NCI-H82 treated with DMSO at 0.1 percent for 48 hours (cell line): ENCODE data around the gene OR4Q3.
"Not testable (repeated sequence)": the region's sequence is repeated elsewhere in the genome, so short reads cannot be mapped to it uniquely, and the experiment has no call there.

Experiments used
- DNase-seq: peaks from one replicate; lab custom pipeline; 2025; ENCODE audit not compliant: unreplicated experiment; lab: John Stamatoyannopoulos, UW

Gene OR4Q3

DNA sequence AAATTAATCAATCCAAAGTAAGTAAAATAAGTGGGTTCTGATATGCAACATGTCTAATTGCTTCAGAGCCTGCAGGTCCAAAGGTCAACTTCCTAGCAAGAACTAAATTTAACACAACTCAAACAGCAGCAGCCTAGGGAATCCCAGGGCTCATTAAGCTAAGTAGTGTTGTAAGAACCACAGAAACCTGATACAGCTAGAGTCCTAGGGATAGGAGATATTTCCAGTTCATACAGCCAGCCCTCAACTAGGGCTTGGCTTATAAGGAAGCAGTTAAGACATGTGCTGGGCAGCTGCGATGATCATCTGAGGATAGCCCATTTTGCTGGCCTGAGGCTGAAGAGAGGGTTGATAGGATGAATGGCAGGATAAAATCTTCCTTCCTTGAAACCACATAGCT, at the start of gene OR4Q3:
OR4Q3 (plus strand) TSS at position 316 of the 400 bp plus-strand sequence.
- no peak for DNase-seq

- no peak for DNase-seq
These were observed 14.0 kb upstream of the OR4Q3 start for GRCh38 chr14:19729359-19729758.

- no peak for DNase-seq
These were observed 13.6 kb upstream of the OR4Q3 start for GRCh38 chr14:19729763-19730162.

GRCh38 chr14:19733893-19734292, 9.5 kb upstream of the OR4Q3 start:
- DNase-seq = not testable (repeated sequence)

GRCh38 chr14:19752316-19752715, 8.9 kb downstream of the OR4Q3 start:
- DNase-seq = not testable (repeated sequence)

DNA sequence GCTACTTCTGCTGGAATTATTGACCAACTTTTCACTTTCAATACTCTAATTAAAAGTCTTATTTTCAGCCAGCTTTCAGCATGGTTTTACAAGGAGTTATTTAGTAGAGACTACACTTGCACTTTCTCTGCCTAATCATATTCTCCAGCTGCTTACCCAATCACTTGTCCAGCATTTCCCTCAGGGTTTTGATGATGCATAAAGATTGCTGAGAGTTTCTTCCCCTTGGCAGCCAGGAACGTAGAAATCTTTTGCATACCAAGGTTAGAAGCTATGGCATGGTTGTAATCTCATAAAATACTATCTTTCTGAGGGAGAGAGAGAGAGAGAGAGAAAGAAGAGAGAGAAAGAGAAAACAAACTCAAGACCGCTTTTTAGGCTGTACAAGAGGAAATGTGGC, 10.8 kb downstream of the OR4Q3 start:
- no peak for DNase-seq

DNA sequence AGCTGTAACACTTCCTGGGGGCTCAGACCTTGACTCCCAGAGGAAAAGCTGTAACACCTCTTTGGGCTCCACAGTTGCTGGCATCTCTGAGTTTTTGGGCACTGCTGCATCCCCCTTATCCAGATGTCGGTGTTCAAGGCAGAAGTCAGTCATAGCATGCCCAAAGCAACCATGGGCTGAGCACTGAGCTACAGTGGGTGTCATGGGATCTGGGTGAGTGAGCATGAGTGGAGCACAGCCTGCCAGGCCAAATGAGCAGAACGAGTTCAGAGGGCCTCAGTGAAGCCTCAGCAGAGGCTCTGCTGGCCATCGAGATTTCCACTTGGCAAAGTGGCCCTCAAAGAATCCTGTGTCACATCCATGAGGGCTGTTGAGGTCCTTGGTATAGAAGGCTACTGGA, 28.1 kb downstream of the OR4Q3 start:
- not testable (repeated sequence) for DNase-seq

DNA sequence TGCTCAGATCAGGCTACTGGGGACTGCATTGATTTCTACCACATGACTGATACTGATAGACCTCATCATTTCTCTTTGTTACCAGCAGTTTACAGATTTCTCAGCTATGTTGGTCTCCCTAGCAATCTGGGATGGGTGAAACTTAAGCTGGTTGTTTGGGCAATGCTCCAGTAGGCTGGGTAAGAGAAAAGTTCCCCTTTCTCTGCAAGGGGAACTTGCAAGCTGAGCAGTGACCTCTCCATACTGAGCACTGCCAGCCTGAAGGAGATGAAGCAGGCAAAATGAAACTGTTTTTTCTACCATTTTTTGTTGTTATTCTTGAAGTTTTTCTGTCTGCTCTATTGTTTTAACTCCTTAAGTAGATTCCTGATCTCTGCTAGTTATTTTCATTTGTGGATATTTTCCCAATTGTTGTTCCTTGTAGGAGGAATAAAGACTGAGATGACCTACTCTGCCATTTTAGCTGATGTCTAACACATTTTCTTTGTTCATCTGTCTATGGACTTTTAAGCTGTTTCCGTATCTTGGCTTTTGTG, 28.6 kb downstream of the OR4Q3 start:
- DNase-seq = no peak

GRCh38 chr14:19772454-19772853, 29.1 kb downstream of the OR4Q3 start:
- not testable (repeated sequence) for DNase-seq

DNA sequence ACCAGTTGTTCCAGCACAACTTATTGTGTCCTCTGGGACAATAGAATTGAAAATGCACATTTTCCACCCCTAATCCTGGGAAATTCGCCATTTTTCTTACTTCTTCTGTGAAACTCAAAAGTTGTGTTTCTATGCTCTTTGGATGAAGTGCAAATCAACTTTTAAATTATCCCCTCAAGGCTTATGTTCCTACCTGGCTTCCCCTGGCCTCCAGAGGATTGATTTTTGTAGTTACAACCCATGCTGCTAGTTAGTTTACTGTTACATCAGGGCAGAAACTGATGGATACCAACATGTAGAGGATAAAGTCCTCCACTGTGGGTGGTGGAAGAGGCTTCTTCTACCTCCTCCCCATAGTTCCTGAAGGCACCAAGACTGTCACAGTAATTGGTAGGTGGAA, 29.8 kb downstream of the OR4Q3 start, which contains the start of gene OR4M1:
OR4M1 (plus strand) TSS at position 301 of the 400 bp plus-strand sequence. CDS start 6,819 bp downstream, outside the sequence.
- DNase-seq = not testable (repeated sequence)

- DNase-seq = no peak
These were observed 32.2 kb downstream of the OR4Q3 start for GRCh38 chr14:19775587-19775986.

DNA sequence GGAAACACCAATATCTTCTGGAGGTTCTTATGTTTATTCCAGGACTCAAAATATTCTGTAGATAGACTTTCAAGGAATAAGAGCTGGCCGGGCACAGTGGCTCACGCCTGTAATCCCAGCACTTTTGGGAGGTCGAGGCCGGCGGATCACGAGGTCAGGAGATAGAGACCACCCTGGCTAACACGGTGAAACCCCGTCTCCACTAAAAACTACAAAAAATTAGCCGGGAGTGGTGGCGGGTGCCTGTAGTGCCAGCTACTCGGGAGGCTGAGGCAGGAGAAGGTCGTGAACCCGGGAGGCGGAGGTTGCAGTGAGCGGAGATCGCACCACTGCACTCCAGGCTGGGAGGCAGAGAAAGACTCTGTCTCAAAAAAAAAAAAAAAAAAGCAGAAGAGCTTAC, 42.5 kb downstream of the OR4Q3 start:
- not testable (repeated sequence) for DNase-seq

GRCh38 chr14:19787318-19787717, 43.9 kb downstream of the OR4Q3 start:
- DNase-seq = not testable (repeated sequence)

DNA sequence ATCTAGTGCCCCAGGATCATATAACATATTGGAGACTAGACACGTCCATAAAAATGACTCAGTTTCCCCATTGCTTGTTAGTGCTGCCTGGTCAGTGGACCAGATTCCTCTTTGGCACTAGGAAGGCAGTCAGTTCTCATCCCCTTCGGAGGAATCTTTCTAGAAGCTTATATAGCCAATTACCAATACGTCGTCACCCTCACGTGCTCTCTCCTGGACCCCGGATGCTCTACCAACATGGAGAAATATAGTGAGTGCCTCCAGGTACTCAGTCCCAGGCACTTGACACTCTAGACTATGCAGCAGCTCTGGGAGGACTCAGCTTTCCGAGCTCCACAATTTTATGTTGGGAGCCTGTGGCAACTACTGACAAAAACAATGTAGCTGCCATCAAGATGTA, 44.8 kb downstream of the OR4Q3 start:
- not testable (repeated sequence) for DNase-seq

DNA sequence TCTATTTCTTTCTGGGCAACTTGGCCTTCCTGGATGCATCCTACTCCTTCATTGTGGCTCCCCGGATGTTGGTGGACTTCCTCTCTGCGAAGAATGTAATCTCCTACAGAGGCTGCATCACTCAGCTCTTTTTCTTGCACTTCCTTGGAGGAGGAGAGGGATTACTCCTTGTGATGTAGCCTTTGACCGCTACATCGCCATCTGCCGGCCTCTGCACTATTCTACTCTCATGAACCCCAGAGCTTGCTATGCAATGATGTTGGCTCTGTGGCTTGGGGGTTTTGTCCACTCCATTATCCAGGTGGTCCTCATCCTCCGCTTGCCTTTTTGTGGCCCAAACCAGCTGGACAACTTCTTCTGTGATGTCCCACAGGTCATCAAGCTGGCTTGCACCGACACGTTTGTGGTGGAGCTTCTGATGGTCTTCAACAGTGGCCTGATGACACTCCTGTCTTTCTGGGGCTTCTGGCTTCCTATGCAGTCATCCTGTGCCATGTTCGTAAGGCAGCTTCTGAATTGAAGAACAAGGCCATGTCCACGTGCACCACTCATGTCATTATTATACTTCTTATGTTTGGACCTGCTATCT, 53.2 kb downstream of the OR4Q3 start:
- DNase-seq = not testable (repeated sequence)
